RPMI8226 (cell line): ENCODE measurements around the gene AIFM3.
"Not testable (repeated sequence)": the region's sequence is repeated elsewhere in the genome, so short reads cannot be mapped to it uniquely, and the experiment has no call there.

Source experiments
- DNase-seq: peaks from one replicate; pipeline ENCODE4 v3.0.0-alpha.2; 2015

AIFM3 gene

GRCh38 chr22:20942203-20942902, 24.7 kb upstream of the AIFM3 start:
- not testable (repeated sequence) for DNase-seq

GRCh38 chr22:20943104-20943933, 23.7 kb upstream of the AIFM3 start:
- DNase-seq = no peak

- DNase-seq = no peak
These were observed 23.0 kb upstream of the AIFM3 start for GRCh38 chr22:20944042-20944441.

- DNase-seq = no peak
These were observed 21.5 kb upstream of the AIFM3 start for GRCh38 chr22:20945578-20945934.

GRCh38 chr22:20946080-20946986, 20.7 kb upstream of the AIFM3 start:
- DNase-seq = no peak

GRCh38 chr22:20946991-20947390, 20.1 kb upstream of the AIFM3 start:
- DNase-seq = no peak

- DNase-seq = no peak
These were observed 18.6 kb upstream of the AIFM3 start for GRCh38 chr22:20948450-20948849.

GRCh38 chr22:20948989-20949388, 18.1 kb upstream of the AIFM3 start:
- no peak for DNase-seq

GRCh38 chr22:20949698-20950183, 17.3 kb upstream of the AIFM3 start:
- DNase-seq = no peak

GRCh38 chr22:20951151-20951931, 15.7 kb upstream of the AIFM3 start:
- no peak for DNase-seq

- no peak for DNase-seq
These were observed 15.1 kb upstream of the AIFM3 start for GRCh38 chr22:20951932-20952380.

GRCh38 chr22:20952544-20953341, 14.3 kb upstream of the AIFM3 start:
- no peak for DNase-seq

GRCh38 chr22:20953342-20953608, 13.8 kb upstream of the AIFM3 start:
- DNase-seq = no peak

GRCh38 chr22:20953668-20954500, 13.2 kb upstream of the AIFM3 start:
- DNase-seq = no peak

- no peak for DNase-seq
These were observed 11.5 kb upstream of the AIFM3 start for GRCh38 chr22:20955548-20955947.

- no peak for DNase-seq
These were observed 10.6 kb upstream of the AIFM3 start for GRCh38 chr22:20956258-20957101.

- DNase-seq = no peak
These were observed 9.9 kb upstream of the AIFM3 start for GRCh38 chr22:20957102-20957682.

GRCh38 chr22:20957683-20958431, 9.2 kb upstream of the AIFM3 start:
- DNase-seq = no peak
